GM19351 (cell line): ENCODE data around the gene RPAP3.
"Not testable (repeated sequence)": the region's sequence is repeated elsewhere in the genome, so short reads cannot be mapped to it uniquely, and the experiment has no call there.

Experiments
- ATAC-seq: cut with Tn5 transposase; IDR thresholded peaks from one replicate; pipeline ENCODE4 v1.9.1; 2021; ENCODE audit warnings: mild to moderate bottlenecking, moderate library complexity; ENCODE audit not compliant: unreplicated experiment

The RPAP3 gene

GRCh38 chr12:47698055-47698454, 7.8 kb downstream of the RPAP3 start:
- no peak for ATAC-seq

- no peak for ATAC-seq
Observed at GRCh38 chr12:47689215-47689614, 16.6 kb downstream of the RPAP3 start.

- ATAC-seq, result no peak
Observed at GRCh38 chr12:47687636-47688035, 18.2 kb downstream of the RPAP3 start.

GRCh38 chr12:47686645-47687240, 19.1 kb downstream of the RPAP3 start:
- no peak for ATAC-seq

GRCh38 chr12:47679785-47680184, 26.0 kb downstream of the RPAP3 start:
- no peak for ATAC-seq

- no peak for ATAC-seq
Observed at GRCh38 chr12:47672068-47672467, 33.8 kb downstream of the RPAP3 start.

- ATAC-seq, result not testable (repeated sequence)
Observed at GRCh38 chr12:47667935-47668334, 37.9 kb downstream of the RPAP3 start.

- ATAC-seq, result no peak
Observed at GRCh38 chr12:47652521-47653234, 53.2 kb downstream of the RPAP3 start.

GRCh38 chr12:47651368-47652254, 54.2 kb downstream of the RPAP3 start:
- ATAC-seq, result peak; percentile 57

- ATAC-seq, result peak; percentile 88
Observed at GRCh38 chr12:47650469-47650868, 55.4 kb downstream of the RPAP3 start.

GRCh38 chr12:47649381-47649780, 56.4 kb downstream of the RPAP3 start:
- no peak for ATAC-seq

GRCh38 chr12:47648056-47648579, 57.7 kb downstream of the RPAP3 start:
- ATAC-seq, result no peak

GRCh38 chr12:47642310-47642709, 63.5 kb downstream of the RPAP3 start:
- ATAC-seq, result not testable (repeated sequence)

GRCh38 chr12:47636908-47637780, 68.7 kb downstream of the RPAP3 start:
- no peak for ATAC-seq

- ATAC-seq, result not testable (repeated sequence)
Observed at GRCh38 chr12:47635770-47636169, 70.1 kb downstream of the RPAP3 start.

- no peak for ATAC-seq
Observed at GRCh38 chr12:47634127-47634526, 71.7 kb downstream of the RPAP3 start.

GRCh38 chr12:47621960-47622359, 83.9 kb downstream of the RPAP3 start:
- no peak for ATAC-seq

GRCh38 chr12:47617476-47617875, 88.4 kb downstream of the RPAP3 start:
- ATAC-seq, result no peak

GRCh38 chr12:47616440-47616839, 89.4 kb downstream of the RPAP3 start:
- ATAC-seq, result no peak

GRCh38 chr12:47615711-47616110, 90.1 kb downstream of the RPAP3 start:
- no peak for ATAC-seq
